Fibroblast of skin of right quadriceps (primary cell): ENCODE data around the gene CLN3.
"Not testable (repeated sequence)": the region's sequence is repeated elsewhere in the genome, so short reads cannot be mapped to it uniquely, and the experiment has no call there.

Source experiments
- DNase-seq: peaks from one replicate; pipeline ENCODE4 v3.0.0-alpha.2; 2013

CLN3 gene

DNA sequence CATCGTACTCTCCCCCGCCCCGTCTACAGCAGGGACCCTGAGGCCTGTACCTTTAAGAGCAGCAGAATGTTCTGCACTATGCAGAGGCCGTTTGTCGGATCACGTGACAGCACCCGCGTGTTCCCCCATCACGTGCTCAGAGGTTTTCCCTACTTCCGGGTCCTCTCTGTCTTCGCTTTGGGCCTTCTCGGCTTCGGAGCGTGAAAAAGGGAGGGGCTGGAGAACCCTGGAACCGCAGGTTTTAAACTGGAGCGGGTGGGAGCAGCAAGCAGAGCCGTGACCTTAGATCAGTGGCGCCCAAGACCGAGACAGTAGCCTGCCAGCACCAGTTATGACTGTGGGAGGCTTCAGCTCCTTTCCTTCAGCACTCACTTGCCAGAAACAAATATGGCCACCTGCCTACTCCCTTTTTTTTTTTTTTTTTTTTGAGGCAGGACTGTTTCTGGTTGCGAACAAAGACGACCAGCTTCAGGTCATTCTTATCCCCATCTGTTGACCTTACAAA is at the start of gene CLN3:
CLN3 (minus strand) TSS at position 105 of the 505 bp plus-strand sequence. CDS start 315 bp downstream, outside the sequence.
- peak; percentile 95 for DNase-seq

- DNase-seq, result no peak
These were observed 48.5 kb upstream of the CLN3 start for GRCh38 chr16:28540346-28540745.

DNA sequence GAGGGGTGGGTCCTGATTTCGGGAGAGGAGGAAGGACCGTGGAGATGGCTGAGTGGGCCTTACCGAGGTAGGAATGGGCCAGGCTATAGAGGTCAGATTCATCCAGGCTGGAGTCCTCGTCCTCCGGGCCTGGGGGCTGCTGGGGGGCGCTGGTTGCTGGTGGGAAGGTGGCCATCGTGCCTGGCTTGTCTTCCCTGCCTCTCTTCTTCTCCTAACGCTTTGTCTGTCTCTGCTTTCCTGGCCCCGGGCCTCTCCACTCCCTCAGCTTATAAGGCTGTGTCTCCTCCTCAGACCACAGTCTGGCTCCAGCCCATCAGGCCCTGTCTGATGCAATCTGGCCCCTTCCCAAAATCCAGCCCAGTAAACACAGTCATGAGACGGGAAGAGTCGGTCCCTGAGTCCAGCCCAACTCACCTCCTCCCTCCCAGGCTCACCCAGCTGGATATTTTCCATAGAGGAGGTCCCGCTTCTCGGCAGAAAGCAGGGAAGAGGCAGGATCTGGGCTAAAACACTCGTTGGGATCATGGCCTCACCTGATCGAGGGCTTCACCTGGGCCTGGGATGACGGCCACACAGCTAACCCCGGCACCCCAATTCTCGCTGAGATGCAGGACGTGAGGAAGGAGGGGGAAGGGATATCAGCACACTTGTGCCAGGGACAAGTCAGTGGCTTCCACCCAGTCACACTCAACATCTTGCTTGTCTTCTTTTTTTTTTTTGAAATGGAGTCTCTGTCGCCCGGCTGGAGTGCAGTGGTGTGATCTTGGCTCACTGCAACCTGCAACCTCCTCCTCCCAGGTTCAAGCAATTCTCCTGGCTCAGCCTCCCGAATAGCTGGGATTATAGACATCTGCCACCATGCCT is 47.1 kb upstream of the CLN3 start, which contains the start of gene NUPR1:
NUPR1 (minus strand) TSS at position 242 of the 864 bp plus-strand sequence; CDS start at position 175, 67 bp downstream.
- DNase-seq, result peak; percentile 97

- no peak for DNase-seq
These were observed 46.3 kb upstream of the CLN3 start for GRCh38 chr16:28537964-28538732.

GRCh38 chr16:28537076-28537475 is 45.2 kb upstream of the CLN3 start:
- DNase-seq, result no peak

DNA sequence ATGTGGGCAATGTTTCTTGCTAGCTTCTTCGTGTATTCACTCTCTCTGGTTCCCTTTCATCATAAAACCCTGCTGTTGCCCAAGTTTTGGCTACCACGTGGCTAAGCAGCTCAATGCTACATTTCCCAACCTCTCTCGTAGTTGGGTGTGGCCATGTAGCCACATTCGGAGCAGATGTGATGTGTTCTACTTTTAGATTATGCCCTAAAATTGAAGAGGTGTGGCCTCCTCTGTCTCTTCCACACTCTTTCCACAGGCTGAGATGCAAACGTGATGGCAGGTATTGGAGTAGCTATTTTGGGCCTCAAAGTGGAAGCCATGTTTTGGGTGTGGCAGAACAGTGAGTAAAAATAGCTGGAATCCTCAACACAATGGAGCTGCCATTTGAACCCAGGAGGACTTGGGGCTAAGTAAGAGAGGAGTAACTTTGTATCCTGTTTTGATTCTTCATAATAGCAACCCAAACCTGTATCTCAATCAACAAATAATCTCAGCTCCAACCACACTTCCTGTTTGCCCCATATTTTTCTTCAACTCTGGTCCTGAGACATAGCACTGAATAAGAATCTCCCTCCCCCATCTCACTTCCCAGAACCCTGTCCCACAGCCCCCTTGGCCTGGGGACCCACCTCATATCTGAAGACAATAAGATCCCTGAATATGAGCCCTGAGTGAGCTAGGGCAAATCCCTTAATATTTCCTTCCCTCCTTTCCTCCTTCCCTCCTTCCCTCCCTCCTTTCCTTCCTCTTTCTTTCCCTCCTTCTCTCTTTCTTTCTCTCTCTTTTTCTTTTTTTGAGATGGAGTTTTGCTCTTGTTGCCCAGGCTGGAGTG is 42.9 kb upstream of the CLN3 start:
- peak; percentile 31 for DNase-seq

DNA sequence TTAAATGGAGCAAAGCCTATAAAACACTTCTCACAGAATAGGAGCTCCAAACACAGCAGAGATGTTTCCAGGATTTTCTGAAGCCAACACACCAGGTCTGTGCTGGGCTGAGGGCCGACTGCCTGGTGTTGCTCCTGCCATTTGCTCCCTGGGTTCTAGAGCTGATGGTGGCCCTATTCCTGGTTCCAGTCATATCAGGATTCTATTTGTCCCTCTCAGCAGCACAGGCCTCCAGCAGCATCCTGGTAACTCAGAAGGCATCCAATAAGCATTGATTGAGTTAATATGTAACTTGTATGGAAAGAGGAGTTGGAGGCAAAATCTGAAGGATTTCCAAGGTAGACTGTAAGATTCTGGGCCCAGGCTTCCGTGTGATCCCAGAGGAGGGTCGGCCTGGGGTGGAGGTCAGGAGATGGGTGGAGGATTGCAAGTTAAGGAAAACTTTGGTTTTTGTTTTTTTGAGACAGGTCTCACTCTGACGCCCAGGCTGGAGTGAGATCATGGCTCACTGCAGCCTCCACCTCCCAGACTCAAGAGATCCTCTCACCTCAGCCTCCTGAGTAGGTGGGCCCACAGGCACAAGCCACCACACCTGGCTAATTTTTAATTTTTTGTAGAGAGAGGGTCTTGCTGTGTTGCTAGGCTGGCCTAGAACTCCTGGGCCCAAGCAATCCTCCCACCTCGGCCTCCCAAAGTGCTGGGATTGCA is 41.2 kb upstream of the CLN3 start:
- no peak for DNase-seq

DNA sequence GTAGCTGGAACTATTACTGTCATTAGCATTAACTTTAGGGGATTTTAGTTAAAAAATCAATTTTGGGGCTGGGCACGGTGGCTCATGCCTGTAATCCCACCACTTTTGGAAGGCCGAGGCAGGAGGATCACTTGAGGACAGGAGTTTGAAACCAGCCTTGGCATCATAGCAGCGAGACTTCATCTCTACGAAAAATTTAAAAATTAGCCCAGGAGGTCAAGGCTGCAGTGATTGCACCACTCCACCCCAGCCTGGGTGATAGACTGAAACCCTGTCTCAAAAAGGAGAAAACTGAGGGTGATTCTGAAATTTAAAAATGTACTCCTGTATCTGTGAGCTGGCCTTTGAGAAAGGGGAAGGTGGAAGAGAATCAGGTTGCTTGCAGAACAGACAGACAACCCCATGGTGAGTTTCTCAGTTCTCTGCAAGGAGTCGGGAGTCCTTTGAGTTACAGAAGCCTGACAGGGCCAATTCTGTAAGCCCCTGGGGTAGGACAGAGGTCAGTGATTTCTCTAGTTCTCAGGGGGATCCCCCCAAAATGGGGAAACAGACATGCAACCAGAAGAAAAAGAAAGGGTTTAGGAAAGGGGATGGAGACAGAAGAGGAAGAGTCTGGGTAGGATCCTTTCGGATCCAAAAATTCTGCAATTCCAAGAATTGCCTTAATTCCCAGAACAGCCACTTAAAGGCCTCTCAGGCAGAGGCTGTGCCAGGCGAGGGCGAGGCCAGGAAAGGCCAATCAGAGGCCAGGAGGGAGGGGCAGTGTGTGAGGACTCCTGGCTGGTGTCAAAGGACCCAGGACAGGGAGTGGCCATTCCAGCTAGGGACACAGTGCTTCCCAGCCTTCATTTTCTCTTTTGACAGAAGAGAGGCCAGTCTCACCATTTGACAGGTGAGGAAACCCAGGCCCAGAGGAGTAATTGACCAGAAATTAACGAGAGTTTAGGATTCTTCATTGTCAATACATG is 40.2 kb upstream of the CLN3 start:
- no peak for DNase-seq

GRCh38 chr16:28529124-28529523 is 37.2 kb upstream of the CLN3 start:
- DNase-seq, result no peak

DNA sequence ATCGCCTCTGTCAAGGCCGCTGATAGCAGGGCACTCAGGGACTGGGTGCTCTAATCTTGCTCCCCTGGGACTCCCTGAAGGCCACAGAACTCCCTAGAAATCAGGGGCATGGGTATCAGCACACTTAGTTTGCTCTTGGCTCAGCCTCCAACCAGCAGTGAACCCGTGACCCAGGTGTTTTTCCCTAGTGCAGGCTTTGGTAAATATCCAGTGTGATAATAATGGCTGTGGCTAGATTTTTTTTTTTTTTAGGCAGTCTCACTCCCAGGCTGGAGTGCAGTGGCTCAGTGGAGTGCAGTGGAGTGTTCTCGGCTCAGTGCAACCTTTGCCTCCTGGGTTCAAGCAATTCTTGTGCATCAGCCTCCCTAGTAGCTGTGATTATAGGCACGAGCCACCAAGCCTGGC is 36.6 kb upstream of the CLN3 start:
- DNase-seq, result no peak

- DNase-seq, result no peak
These were observed 36.1 kb upstream of the CLN3 start for GRCh38 chr16:28527985-28528384.

- DNase-seq, result not testable (repeated sequence)
These were observed 35.4 kb upstream of the CLN3 start for GRCh38 chr16:28527100-28527785.

GRCh38 chr16:28526201-28527099 is 34.6 kb upstream of the CLN3 start:
- DNase-seq, result no peak

DNA sequence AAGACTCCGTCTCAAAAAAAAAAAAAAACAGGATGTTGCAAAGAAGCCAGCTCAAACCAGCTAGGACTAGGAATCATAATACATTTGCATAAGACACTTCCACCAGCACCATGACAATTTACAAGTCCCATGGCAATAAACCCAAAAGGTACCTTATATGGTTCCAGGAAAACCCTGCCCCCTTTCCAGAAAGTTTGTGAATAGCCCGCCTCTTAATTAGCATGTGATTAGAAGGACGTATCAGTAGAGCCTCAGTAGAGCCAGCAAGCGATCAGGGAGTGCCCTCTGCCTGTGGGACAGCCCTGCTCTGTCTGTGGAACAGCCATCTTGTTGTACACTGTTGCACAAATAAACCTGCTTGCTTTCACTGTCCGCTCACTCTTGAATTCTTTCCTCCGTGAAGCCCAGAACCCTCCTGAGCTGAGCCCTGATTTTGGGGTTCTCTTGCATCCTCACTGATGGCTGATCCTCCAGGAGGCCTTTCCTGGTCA is 32.9 kb upstream of the CLN3 start:
- DNase-seq, result peak; percentile 25

GRCh38 chr16:28522792-28523191 is 30.9 kb upstream of the CLN3 start:
- no peak for DNase-seq

DNA sequence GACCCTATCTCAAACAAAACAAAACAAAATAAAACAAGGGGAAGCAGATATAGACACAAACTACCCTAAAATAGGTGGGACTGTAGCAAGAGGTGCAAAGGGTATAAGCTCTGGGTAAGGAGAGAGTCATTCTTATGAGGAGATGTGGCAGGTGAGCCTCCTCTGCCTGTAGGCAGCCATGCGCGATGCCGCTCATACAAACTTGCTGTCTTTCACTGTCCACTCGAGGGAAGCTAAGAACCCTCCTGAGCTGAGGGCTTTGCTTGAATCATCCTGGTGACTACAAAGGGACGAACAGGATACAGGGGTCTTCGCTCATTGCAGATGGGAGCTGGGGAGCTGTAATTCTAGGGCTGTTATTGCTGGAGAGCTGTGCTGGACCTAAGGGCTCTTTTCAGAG is 29.6 kb upstream of the CLN3 start:
- no peak for DNase-seq

DNA sequence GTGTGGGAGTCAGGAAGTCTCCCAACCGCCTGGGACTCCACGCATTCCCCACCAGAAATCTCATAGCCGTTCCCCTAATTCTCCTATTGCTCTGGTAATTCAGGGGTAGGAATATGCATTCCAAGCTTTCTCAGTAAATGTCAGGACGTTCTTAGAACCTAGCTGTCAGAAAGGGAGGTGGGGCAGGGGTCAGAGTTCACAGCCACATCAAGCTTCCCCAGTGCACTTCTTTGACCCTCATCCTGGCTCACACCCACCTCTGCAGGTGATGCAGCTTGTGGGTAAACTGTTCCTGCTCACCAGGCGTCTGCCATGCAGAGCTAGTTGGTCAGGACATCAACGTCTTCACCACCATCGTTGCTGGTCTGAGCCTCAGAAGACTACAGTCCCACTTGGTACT is 28.8 kb upstream of the CLN3 start:
- no peak for DNase-seq

DNA sequence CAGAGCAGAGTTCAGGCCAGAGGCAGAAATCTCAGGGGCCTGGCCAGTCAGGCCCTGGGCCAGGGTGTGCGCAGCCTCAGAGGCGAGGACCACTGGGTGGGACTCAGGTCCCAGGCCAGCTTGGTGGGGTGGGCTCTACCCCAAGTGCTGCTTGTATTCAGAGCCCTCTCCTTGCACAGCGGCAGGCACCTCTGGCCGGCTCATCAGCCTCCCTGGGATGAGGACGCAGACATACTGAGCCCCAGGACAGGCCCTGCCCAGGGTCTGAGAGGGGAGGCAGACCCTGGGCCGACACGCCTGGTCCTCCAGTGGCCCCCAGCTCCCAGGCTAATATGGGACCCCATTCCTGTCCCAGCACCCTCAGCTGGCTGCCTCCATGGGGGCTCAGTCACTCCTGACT is 22.4 kb upstream of the CLN3 start:
- no peak for DNase-seq
